Tibial artery (tissue), 4 donors: ENCODE data around the gene DOK6.

ENCODE experiments used
- DNase-seq, 2 donors: peaks; one replicate each; pipeline ENCODE4 v3.0.0-alpha.2; 2019
- H3K27ac ChIP-seq, 2 donors: fragments of 200-600 bp; sonication (generic) in 1 of 2; 1 replicate in 1 of 2; 2 replicates in 1 of 2; pipeline ENCODE4 v1.5.1; 2018 to 2019; ENCODE audit warnings: mild to moderate bottlenecking in 1 of 2
- H3K27me3 ChIP-seq, 2 donors: fragments of 200-600 bp; sonication (generic) in 1 of 2; one replicate each; pipeline versions ENCODE4 v1.5.1 to v1.6.0; 2016 to 2019
- H3K36me3 ChIP-seq, 3 donors: fragments of 200-600 bp; sonication (generic) in 2 of 3; one replicate each; pipeline ENCODE4 v1.5.1; 2016 to 2019; ENCODE audit warnings: mild to moderate bottlenecking in 2 of 3
- H3K4me1 ChIP-seq, 4 donors: fragments of 200-600 bp; sonication (generic) in 2 of 4; 1 replicate in 3 of 4; 2 replicates in 1 of 4; pipeline ENCODE4 v1.5.1; 2016 to 2019
- H3K4me3 ChIP-seq, 2 donors: fragments of 200-600 bp; sonication (generic) in 1 of 2; 1 replicate in 1 of 2; 2 replicates in 1 of 2; pipeline ENCODE4 v1.5.1; 2018 to 2019; ENCODE audit warnings: mild to moderate bottlenecking in 2 of 2
- H3K9me3 ChIP-seq, 3 donors: fragments of 200-600 bp; sonication (generic) in 1 of 3; one replicate each; pipeline ENCODE4 v1.5.1; 2016 to 2019
- CTCF ChIP-seq, 2 experiments: fragments of 200-600 bp in 1 of 2; fragments of 450-650 bp in 1 of 2; IDR thresholded peaks; one replicate each; pipeline ENCODE4 v1.5.1; 2017 to 2019; ENCODE audit warnings: antibody characterized with exemption in 2 of 2, mild to moderate bottlenecking in 1 of 2, moderate library complexity in 1 of 2
- intact Hi-C: fragments of 100-400 bp; cut with DNase I; formaldehyde crosslinking; loops from one replicate; pipeline ENCODE4 v1.15.0; 2023; ENCODE audit warnings: low total_unique reads

The DOK6 gene

GRCh38 chr18:69691008-69691760 lies 290.5 kb downstream of the DOK6 start:
- Histone ChIP-seq H3K27ac (no peak overlapping the region), H3K4me3 (no peak overlapping the region), H3K36me3 (no peaks in the 10 kb centered on the region), H3K9me3 (no peaks in the 10 kb centered on the region), H3K27me3 (no peaks in the 10 kb centered on the region), H3K4me1 (no peaks in the 10 kb centered on the region)
- DNase-seq: no peak
- no peak for TF ChIP-seq CTCF (IDR thresholded peaks at IDR 0.05)
- intact Hi-C loops: no loop called here

GRCh38 chr18:69697069-69697468 lies 296.4 kb downstream of the DOK6 start:
- no peak for TF ChIP-seq CTCF (IDR thresholded peaks at IDR 0.05)
- no peak overlapping the region for H3K4me3 ChIP-seq
- H3K36me3 ChIP-seq: no peaks in the 10 kb centered on the region
- intact Hi-C loops: no loop called here
- H3K27ac ChIP-seq: no peak overlapping the region
- no peaks in the 10 kb centered on the region for H3K27me3 ChIP-seq
- no peaks in the 10 kb centered on the region for H3K4me1 ChIP-seq
- DNase-seq: no peak
- H3K9me3 ChIP-seq: no peaks in the 10 kb centered on the region

GRCh38 chr18:69697689-69698088 lies 297.0 kb downstream of the DOK6 start:
- TF ChIP-seq CTCF (IDR thresholded peaks at IDR 0.05): no peak
- intact Hi-C loops: no loop called here
- no peaks in the 10 kb centered on the region for H3K4me1 ChIP-seq
- H3K27me3 ChIP-seq: no peaks in the 10 kb centered on the region
- H3K27ac ChIP-seq: no peak overlapping the region
- DNase-seq: no peak
- no peaks in the 10 kb centered on the region for H3K36me3 ChIP-seq
- no peaks in the 10 kb centered on the region for H3K9me3 ChIP-seq
- no peak overlapping the region for H3K4me3 ChIP-seq

GRCh38 chr18:69701305-69701704 lies 300.6 kb downstream of the DOK6 start:
- H3K9me3 ChIP-seq: no peaks in the 10 kb centered on the region
- intact Hi-C loops: no loop called here
- no peak for TF ChIP-seq CTCF (IDR thresholded peaks at IDR 0.05)

GRCh38 chr18:69703461-69703860 lies 302.8 kb downstream of the DOK6 start:
- Histone ChIP-seq H3K9me3 (no peaks in the 10 kb centered on the region), H3K27ac (no peak overlapping the region), H3K4me3 (no peak overlapping the region), H3K4me1 (no peaks in the 10 kb centered on the region), H3K36me3 (no peaks in the 10 kb centered on the region), H3K27me3 (no peaks in the 10 kb centered on the region)
- no peak for TF ChIP-seq CTCF (IDR thresholded peaks at IDR 0.05)
- DNase-seq: no peak
- intact Hi-C loops: no loop called here

More at GRCh38 chr18:69701305-69701704, 300.6 kb downstream of the DOK6 start:
- no peaks in the 10 kb centered on the region for H3K27me3 ChIP-seq
- no peak for DNase-seq
- H3K4me1 ChIP-seq: no peaks in the 10 kb centered on the region
- no peaks in the 10 kb centered on the region for H3K36me3 ChIP-seq
- H3K4me3 ChIP-seq: no peak overlapping the region
- no peak overlapping the region for H3K27ac ChIP-seq
